HepG2 (cell line): ENCODE measurements around the gene HARBI1. TPM values are rescaled to one million over a fixed set of nuclear protein-coding genes. Genes with fewer than 3 reads are reported as not detected.

Source experiments
- ADNP ChIP-seq: sonication (generic); formaldehyde crosslinking; IDR thresholded peaks from 2 replicates; pipeline ENCODE4 v1.4.0; 2020; ENCODE audit warnings: missing genetic modification reagents
- ARHGAP35 ChIP-seq: sonication (generic); formaldehyde crosslinking; IDR thresholded peaks from 2 replicates; pipeline ENCODE4 v1.9.0; 2022; ENCODE audit warnings: mild to moderate bottlenecking, inconsistent platforms, moderate library complexity, missing genetic modification reagents, borderline replicate concordance
- ARNTL ChIP-seq: sonication (generic); formaldehyde crosslinking; IDR thresholded peaks from 2 replicates; pipeline ENCODE4 v1.4.0; 2020; ENCODE audit warnings: mild to moderate bottlenecking, missing genetic modification reagents
- CENPX ChIP-seq: sonication (generic); formaldehyde crosslinking; IDR thresholded peaks from 2 replicates; pipeline ENCODE4 v1.9.0; 2021; ENCODE audit warnings: mild to moderate bottlenecking, missing genetic modification reagents, moderate library complexity
- EHMT2 ChIP-seq: fragments of 200-600 bp; sonication (generic); IDR thresholded peaks from 2 replicates; pipeline ENCODE4 v1.7.0; 2017; ENCODE audit warnings: antibody characterized with exemption, low read depth, low read length, borderline replicate concordance
- EP300 ChIP-seq, 3 experiments: sonication (generic) in 1 of 3; formaldehyde crosslinking in 1 of 3; IDR thresholded peaks; 2 replicates each; pipeline versions ENCODE4 v1.5.1 to v1.6.1; 2011 to 2020; ENCODE audit warnings: low read depth in 2 of 3, low read length in 2 of 3, borderline replicate concordance in 1 of 3, improper control_type of control experiment in 1 of 3, mild to moderate bottlenecking in 1 of 3, missing genetic modification reagents in 1 of 3, moderate library complexity in 1 of 3
- FOXA1 ChIP-seq, 2 experiments: fragments of 450-650 bp in 1 of 2; sonication (generic) in 1 of 2; formaldehyde crosslinking in 1 of 2; IDR thresholded peaks; 2 replicates each; pipeline versions ENCODE4 v1.4.0 to v1.6.1; 2016 to 2020; ENCODE audit warnings: missing genetic modification reagents in 1 of 2
- GZF1 ChIP-seq: sonication (generic); formaldehyde crosslinking; IDR thresholded peaks from 2 replicates; pipeline ENCODE4 v1.5.1; 2020; ENCODE audit warnings: mild to moderate bottlenecking, missing genetic modification reagents
- ISL2 ChIP-seq: sonication (generic); formaldehyde crosslinking; IDR thresholded peaks from 2 replicates; pipeline ENCODE4 v1.5.0; 2020; ENCODE audit warnings: missing genetic modification reagents
- NR1H2 ChIP-seq: sonication (generic); formaldehyde crosslinking; IDR thresholded peaks from 2 replicates; pipeline ENCODE4 v1.8.1; 2022; ENCODE audit warnings: low read depth, missing genetic modification reagents, borderline replicate concordance
- RAD51 ChIP-seq: fragments of 450-650 bp; IDR thresholded peaks from 2 replicates; pipeline ENCODE4 v1.6.1; 2016; ENCODE audit warnings: borderline replicate concordance
- RBM39 ChIP-seq: fragments of 200-400 bp; formaldehyde crosslinking; IDR thresholded peaks from one replicate; pipeline ENCODE4 v1.6.1; 2018; ENCODE audit warnings: antibody characterized with exemption, mild to moderate bottlenecking, low read depth, low read length; ENCODE audit not compliant: poor library complexity, severe bottlenecking
- REXO4 ChIP-seq: sonication (generic); formaldehyde crosslinking; IDR thresholded peaks from 2 replicates; pipeline ENCODE4 v1.8.0; 2022; ENCODE audit warnings: missing genetic modification reagents, mild to moderate bottlenecking, borderline replicate concordance
- SOX6 ChIP-seq, 2 experiments: fragments of 450-650 bp in 1 of 2; sonication (generic) in 1 of 2; formaldehyde crosslinking in 1 of 2; IDR thresholded peaks; 2 replicates each; pipeline versions ENCODE4 v1.4.0 to v1.6.1; 2017 to 2020; ENCODE audit warnings: antibody characterized with exemption in 1 of 2, mild to moderate bottlenecking in 1 of 2, missing genetic modification reagents in 1 of 2
- TBX3 ChIP-seq: fragments of 450-650 bp; IDR thresholded peaks from 2 replicates; pipeline ENCODE4 v1.6.1; 2017; ENCODE audit warnings: antibody characterized with exemption, mild to moderate bottlenecking, inconsistent platforms, borderline replicate concordance
- U2AF2 ChIP-seq: fragments of 200-400 bp; formaldehyde crosslinking; IDR thresholded peaks from 2 replicates; pipeline ENCODE4 v1.6.1; 2017; ENCODE audit warnings: low read depth, mild to moderate bottlenecking, low read length
- YEATS2 ChIP-seq: sonication (generic); formaldehyde crosslinking; IDR thresholded peaks from 2 replicates; pipeline ENCODE4 v1.4.0; 2020; ENCODE audit warnings: missing genetic modification reagents, borderline replicate concordance
- ZNF180 ChIP-seq: sonication (generic); formaldehyde crosslinking; IDR thresholded peaks from 2 replicates; pipeline ENCODE4 v1.4.0; 2020; ENCODE audit warnings: low read depth, missing genetic modification reagents, borderline replicate concordance
- ZNF460 ChIP-seq: sonication (generic); formaldehyde crosslinking; IDR thresholded peaks from 2 replicates; pipeline ENCODE4 v1.5.1; 2020; ENCODE audit warnings: missing genetic modification reagents, mild to moderate bottlenecking, borderline replicate concordance
- ZNF552 ChIP-seq: sonication (generic); formaldehyde crosslinking; IDR thresholded peaks from 2 replicates; pipeline ENCODE4 v1.9.0; 2022; ENCODE audit warnings: missing genetic modification reagents, mild to moderate bottlenecking, borderline replicate concordance
- ZNF644 ChIP-seq: IDR thresholded peaks from 2 replicates; pipeline ENCODE4 v1.6.1; 2016; ENCODE audit warnings: low read depth
- polyA plus RNA-seq, 8 experiments: library from polyadenylated mRNA; depleted of rRNA in 3 of 8; stranded (reverse) in 7 of 8; unstranded in 1 of 8; fragments of >200 nt; fragmentation: Illumina TruSeq in 4 of 8; extraction: Trizol in 4 of 8; gene quantifications; 2 replicates each; pipeline versions ENCODE4 v1.2.1 to v1.2.3, GENCODE V29; 2011 to 2016; ENCODE audit warnings: low read depth in 4 of 8, missing spikeins in 1 of 8, mixed read lengths in 1 of 8; ENCODE audit not compliant: insufficient read depth in 1 of 8
- total RNA-seq, 5 experiments: library from RNA; depleted of rRNA; stranded (reverse); fragments of >200 nt; fragmentation: Illumina TruSeq; extraction: Trizol; gene quantifications; 2 replicates each; pipeline ENCODE4 v1.2.3, GENCODE V29; 2016; ENCODE audit warnings: low read depth in 1 of 5
- TF ChIP-seq, protein P1 (sequence below): sonication (generic); formaldehyde crosslinking; conservative IDR thresholded peaks from 2 replicates; pipeline ENCODE4 v1.4.0; 2020; ENCODE audit warnings: missing genetic modification reagents
- TF ChIP-seq, protein P2 (sequence below): sonication (generic); formaldehyde crosslinking; IDR thresholded peaks from 2 replicates; pipeline ENCODE4 v1.4.0; 2020; ENCODE audit warnings: missing genetic modification reagents, borderline replicate concordance

Gene HARBI1
- total and polyA plus RNA-seq, 2 of the 13 experiments (the other 11 are each of a cell fraction or from before 2014, with no cell fraction given) = 2.5 to 4.8 TPM

DNA sequence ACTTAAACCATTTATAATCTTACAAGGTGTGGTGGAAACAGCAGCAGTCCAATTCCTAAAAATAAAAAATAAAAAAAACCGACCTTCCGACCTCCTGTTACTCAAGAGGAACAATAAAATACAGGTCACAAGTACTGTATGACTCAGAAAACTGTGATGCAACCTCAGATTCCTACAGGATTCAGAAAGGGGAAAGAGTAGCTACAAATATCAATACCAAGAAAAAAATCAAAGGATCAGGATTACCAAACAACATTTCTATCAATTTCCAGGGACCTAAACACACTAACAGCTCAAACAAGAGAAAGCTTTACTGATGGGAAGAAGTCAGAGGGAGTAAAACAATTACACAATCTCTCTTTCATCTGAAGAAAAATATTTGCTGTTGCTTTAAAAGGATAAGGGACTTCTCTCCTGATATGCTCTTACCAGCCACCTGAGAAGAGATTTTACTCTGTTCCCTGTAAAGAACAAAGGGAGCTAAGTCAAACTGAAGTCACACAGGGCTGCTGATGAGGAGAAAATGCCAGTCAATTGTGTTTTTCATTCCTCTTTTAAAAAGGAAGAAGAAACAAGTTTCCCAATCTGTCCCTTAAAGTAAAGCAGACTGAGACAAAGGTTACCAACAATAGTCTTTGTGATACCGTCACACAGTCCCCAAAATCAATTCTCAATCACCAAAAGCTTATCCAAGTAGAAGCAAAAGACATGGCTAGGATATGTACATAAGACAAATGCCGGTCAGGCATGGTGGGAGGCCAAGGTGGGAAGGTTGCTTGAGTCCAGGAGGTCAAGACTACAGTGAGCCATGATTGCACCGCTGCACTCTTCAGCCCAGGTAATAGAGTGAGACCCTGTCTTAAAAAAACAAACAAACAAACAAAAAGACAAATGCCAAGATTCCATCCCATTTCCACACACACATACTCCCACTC, 62.5 kb downstream of the HARBI1 start (continued):
- TF ChIP-seq TBX3 (peak; percentile 89), EHMT2 (no peak), ARHGAP35 (CRISPR knock-in tag) (no peak), U2AF2 (no peak), ZNF644 (CRISPR knock-in tag) (no peak), ARNTL (CRISPR knock-in tag) (no peak), RAD51 (no peak), REXO4 (CRISPR knock-in tag) (no peak), ISL2 (CRISPR knock-in tag) (peak; percentile 100), NR1H2 (CRISPR knock-in tag) (no peak), ZNF180 (no peak), YEATS2 (CRISPR knock-in tag) (no peak), ADNP (no peak), EP300 (IDR thresholded peaks at IDR 0.05; ENCODE audit: low read depth in 2 of 2, low read length in 2 of 2) (peak; percentile 85 to 98; a peak in 3 of 4 replicates), EP300 (CRISPR knock-in tag; IDR thresholded peaks at IDR 0.05; ENCODE audit: borderline replicate concordance) (peak; percentile 94), ZNF552 (CRISPR knock-in tag) (no peak), GZF1 (CRISPR knock-in tag) (no peak), CENPX (CRISPR knock-in tag) (no peak), ZNF460 (CRISPR knock-in tag) (no peak; the same call in 1 of the 2 replicates), RBM39 (no peak), SOX6 (IDR thresholded peaks at IDR 0.05) (0 out of 2 replicates have a peak, but pooled peaks have one; percentile 63), SOX6 (CRISPR knock-in tag; IDR thresholded peaks at IDR 0.05) (peak; percentile 100), FOXA1 (IDR thresholded peaks at IDR 0.05) (peak; percentile 82), FOXA1 (CRISPR knock-in tag; IDR thresholded peaks at IDR 0.05) (peak; percentile 79)
- TF ChIP-seq, protein P1, sequence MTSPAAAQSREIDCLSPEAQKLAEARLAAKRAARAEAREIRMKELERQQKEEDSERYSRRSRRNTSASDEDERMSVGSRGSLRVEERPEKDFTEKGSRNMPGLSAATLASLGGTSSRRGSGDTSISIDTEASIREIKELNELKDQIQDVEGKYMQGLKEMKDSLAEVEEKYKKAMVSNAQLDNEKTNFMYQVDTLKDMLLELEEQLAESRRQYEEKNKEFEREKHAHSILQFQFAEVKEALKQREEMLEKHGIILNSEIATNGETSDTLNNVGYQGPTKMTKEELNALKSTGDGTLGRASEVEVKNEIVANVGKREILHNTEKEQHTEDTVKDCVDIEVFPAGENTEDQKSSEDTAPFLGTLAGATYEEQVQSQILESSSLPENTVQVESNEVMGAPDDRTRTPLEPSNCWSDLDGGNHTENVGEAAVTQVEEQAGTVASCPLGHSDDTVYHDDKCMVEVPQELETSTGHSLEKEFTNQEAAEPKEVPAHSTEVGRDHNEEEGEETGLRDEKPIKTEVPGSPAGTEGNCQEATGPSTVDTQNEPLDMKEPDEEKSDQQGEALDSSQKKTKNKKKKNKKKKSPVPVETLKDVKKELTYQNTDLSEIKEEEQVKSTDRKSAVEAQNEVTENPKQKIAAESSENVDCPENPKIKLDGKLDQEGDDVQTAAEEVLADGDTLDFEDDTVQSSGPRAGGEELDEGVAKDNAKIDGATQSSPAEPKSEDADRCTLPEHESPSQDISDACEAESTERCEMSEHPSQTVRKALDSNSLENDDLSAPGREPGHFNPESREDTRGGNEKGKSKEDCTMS = no peak
- TF ChIP-seq, protein P2, sequence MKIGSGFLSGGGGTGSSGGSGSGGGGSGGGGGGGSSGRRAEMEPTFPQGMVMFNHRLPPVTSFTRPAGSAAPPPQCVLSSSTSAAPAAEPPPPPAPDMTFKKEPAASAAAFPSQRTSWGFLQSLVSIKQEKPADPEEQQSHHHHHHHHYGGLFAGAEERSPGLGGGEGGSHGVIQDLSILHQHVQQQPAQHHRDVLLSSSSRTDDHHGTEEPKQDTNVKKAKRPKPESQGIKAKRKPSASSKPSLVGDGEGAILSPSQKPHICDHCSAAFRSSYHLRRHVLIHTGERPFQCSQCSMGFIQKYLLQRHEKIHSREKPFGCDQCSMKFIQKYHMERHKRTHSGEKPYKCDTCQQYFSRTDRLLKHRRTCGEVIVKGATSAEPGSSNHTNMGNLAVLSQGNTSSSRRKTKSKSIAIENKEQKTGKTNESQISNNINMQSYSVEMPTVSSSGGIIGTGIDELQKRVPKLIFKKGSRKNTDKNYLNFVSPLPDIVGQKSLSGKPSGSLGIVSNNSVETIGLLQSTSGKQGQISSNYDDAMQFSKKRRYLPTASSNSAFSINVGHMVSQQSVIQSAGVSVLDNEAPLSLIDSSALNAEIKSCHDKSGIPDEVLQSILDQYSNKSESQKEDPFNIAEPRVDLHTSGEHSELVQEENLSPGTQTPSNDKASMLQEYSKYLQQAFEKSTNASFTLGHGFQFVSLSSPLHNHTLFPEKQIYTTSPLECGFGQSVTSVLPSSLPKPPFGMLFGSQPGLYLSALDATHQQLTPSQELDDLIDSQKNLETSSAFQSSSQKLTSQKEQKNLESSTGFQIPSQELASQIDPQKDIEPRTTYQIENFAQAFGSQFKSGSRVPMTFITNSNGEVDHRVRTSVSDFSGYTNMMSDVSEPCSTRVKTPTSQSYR (CRISPR knock-in tag) = peak; percentile 52; the same call in 1 of the 2 replicates
